ENCODE measurements around the gene UBTD2. TPM values are rescaled to one million over a fixed set of nuclear protein-coding genes. Genes with fewer than 3 reads are reported as not detected.

The UBTD2 gene
- total and polyA plus RNA-seq, 2 donors (not counting 1 experiment from before 2014, with no cell fraction given), result 1.4 to 9.2 TPM

GRCh38 chr5:172188893-172189692 is 94.5 kb downstream of the UBTD2 start:
- WGBS (ENCODE audit: insufficient coverage), result 70% methylated on average over 22 of the region's 30 CpGs
- Histone ChIP-seq H3K9me3 (ENCODE audit: control extremely low read depth in 1 of 3, control insufficient read depth in 2 of 3, insufficient read depth in 1 of 3, low read length in 2 of 3) (no peaks in the 10 kb centered on the region), H2AFZ (ENCODE audit: insufficient read depth, low read depth, low read length, poor library complexity, severe bottlenecking) (peak overlapping the region; percentile 71), H3K27ac (ENCODE audit: low read length in 2 of 2) (no peak overlapping the region), H3K79me2 (ENCODE audit: control insufficient read depth, insufficient read depth, low read length) (peaks cover 35% of the 10 kb centered on the region), H3K4me2 (replicated peaks; ENCODE audit: low read depth, low read length, poor library complexity, severe bottlenecking) (peak overlapping the region; percentile 91), H3K36me3 (replicated peaks in 1 of 2; ENCODE audit: control extremely low read depth in 1 of 2, control insufficient read depth in 1 of 2, extremely low read depth in 1 of 2, insufficient read depth in 2 of 2, low read length in 1 of 2) (peaks cover 0 to 7% of the 10 kb centered on the region in 2 experiments), H4K20me1 (ENCODE audit: control insufficient read depth, insufficient read depth, low read length, poor library complexity, severe bottlenecking) (peaks cover 18% of the 10 kb centered on the region), H3K4me1 (ENCODE audit: control insufficient read depth in 2 of 2, insufficient read depth in 2 of 2, low read length in 2 of 2) (peaks cover 27 to 40% of the 10 kb centered on the region in 2 donors), H3K9ac (ENCODE audit: low read length) (no peak overlapping the region), H3K4me3 (ENCODE audit: control extremely low read depth in 1 of 5, extremely low read depth in 1 of 5, insufficient read depth in 1 of 5, low read depth in 2 of 5, low read length in 4 of 5) (peak overlapping the region in 4 of 5 experiments; percentile 88 to 99 (median 98)), H3K27me3 (replicated peaks in 1 of 4; ENCODE audit: control extremely low read depth in 1 of 4, control insufficient read depth in 3 of 4, insufficient read depth in 4 of 4, low read length in 3 of 4) (no peaks in the 10 kb centered on the region)
- no peaks in the 10 kb centered on the region for H3K27me3 Mint-ChIP-seq
- TF ChIP-seq EZH2 (IDR thresholded peaks at IDR 0.05; ENCODE audit: borderline replicate concordance, insufficient read depth, low read depth, low read length, poor library complexity, severe bottlenecking) (no peak), CTCF (IDR thresholded peaks at IDR 0.05) (peak; percentile 35)
- ATAC-seq (ENCODE audit: low read depth), result no peak
- intact Hi-C loops (cut with micrococcal nuclease), result loop anchor here (1.0 to 10.0 kb wide), 10 partner anchors 14 to 1426 kb away; partner anchors contain the start of genes BOD1, FBXW11 and UBTD2
- H3K27ac Mint-ChIP-seq, result peak overlapping the region; percentile 99
- no peaks in the 10 kb centered on the region for H3K9me3 Mint-ChIP-seq (ENCODE audit: insufficient read depth)
- DNase-seq, result no peak
- peak overlapping the region; percentile 100 for H3K4me3 Mint-ChIP-seq
- ChIA-PET POLR2A (interaction anchor here (0.6 to 6.1 kb wide), 8 partner anchors 9 to 217 kb away, joined by 3 to 95 read pairs (median 8); partner anchors contain the start of gene FBXW11), CTCF (interaction anchor here (0.6 to 11.2 kb wide), 32 partner anchors 9 to 278 kb away, joined by 3 to 245 read pairs (median 6); partner anchors contain the start of gene FBXW11)
- peaks cover 34% of the 10 kb centered on the region for H3K4me1 Mint-ChIP-seq

Measured in B cell (primary cell).